Testis (tissue), 3 donors: ENCODE data around the gene SEC16B. TPM values are rescaled to one million over a fixed set of nuclear protein-coding genes. Genes with fewer than 3 reads are reported as not detected.

ENCODE experiments used
- DNase-seq: peaks from one replicate; pipeline ENCODE4 v3.0.0-alpha.2; 2019
- H3K27ac ChIP-seq, 2 donors: fragments of 200-600 bp; sonication (generic); one replicate each; pipeline ENCODE4 v1.5.1; 2019
- H3K27me3 ChIP-seq: fragments of 200-600 bp; sonication (generic); one replicate; pipeline ENCODE4 v1.5.1; 2019
- H3K36me3 ChIP-seq: fragments of 200-600 bp; sonication (generic); one replicate; pipeline ENCODE4 v1.5.1; 2017; ENCODE audit warnings: low read depth; ENCODE audit errors: missing control alignments
- H3K4me1 ChIP-seq: fragments of 200-600 bp; sonication (generic); one replicate; pipeline ENCODE4 v1.5.1; 2019
- H3K4me3 ChIP-seq, 2 donors: fragments of 200-600 bp; sonication (generic); one replicate each; pipeline ENCODE4 v1.5.1; 2017 to 2019
- H3K9me3 ChIP-seq: fragments of 200-600 bp; sonication (generic); one replicate; pipeline ENCODE4 v1.5.1; 2017
- POLR2A ChIP-seq: fragments of 450-650 bp; IDR thresholded peaks from one replicate; pipeline ENCODE4 v1.6.1; 2017; ENCODE audit warnings: antibody characterized with exemption, mild to moderate bottlenecking, moderate library complexity
- WGBS, 2 donors: methylation state at CpG; one replicate each; pipeline ENCODE4 v1.1.5; 2018; 5-methylcytosine and 5-hydroxymethylcytosine counted together
- intact Hi-C: fragments of 100-400 bp; cut with DNase I; formaldehyde crosslinking; loops from one replicate; pipeline ENCODE4 v1.15.1; 2023; ENCODE audit warnings: low total_unique reads
- polyA plus RNA-seq: library from polyadenylated mRNA; stranded (reverse); fragments of 350-450 nt; fragmentation: Illumina TruSeq; extraction: RNeasy Lipid Tissue Mini Kit (QIAGEN cat#74804); gene quantifications from one replicate; pipeline ENCODE4 v1.2.3, GENCODE V29; 2014; ENCODE audit warnings: low read depth, low replicate concordance; ENCODE audit not compliant: insufficient read depth
- total RNA-seq, 2 donors: library from RNA; depleted of rRNA; stranded (reverse); fragments of >200 nt; gene quantifications; one replicate each; pipeline ENCODE4 v1.2.3, GENCODE V29; 2016
- TF ChIP-seq, protein P1 (sequence below), 3 experiments: fragments of 450-650 bp in 2 of 3; fragments of 200-600 bp in 1 of 3; sonication (generic) in 1 of 3; IDR thresholded peaks; one replicate each; pipeline ENCODE4 v1.5.1; 2016 to 2019; ENCODE audit warnings: antibody characterized with exemption in 3 of 3, mild to moderate bottlenecking in 2 of 3, moderate library complexity in 1 of 3

The SEC16B gene
- total and polyA plus RNA-seq, 3 donors from 2014 or later, result 4.3 to 5.9 (median 4.8) TPM

- 85 to 87% methylated on average over 5 of the region's 5 CpGs for WGBS, 2 donors
- Histone ChIP-seq H3K36me3 (no peaks in the 10 kb centered on the region), H3K9me3 (no peaks in the 10 kb centered on the region), H3K4me3 (no peak overlapping the region), H3K27ac (no peak overlapping the region), H3K27me3 (no peaks in the 10 kb centered on the region), H3K4me1 (no peaks in the 10 kb centered on the region)
- intact Hi-C loops, result no loop called here
- DNase-seq, result no peak
- TF ChIP-seq POLR2A, result no peak
- TF ChIP-seq, protein P1, sequence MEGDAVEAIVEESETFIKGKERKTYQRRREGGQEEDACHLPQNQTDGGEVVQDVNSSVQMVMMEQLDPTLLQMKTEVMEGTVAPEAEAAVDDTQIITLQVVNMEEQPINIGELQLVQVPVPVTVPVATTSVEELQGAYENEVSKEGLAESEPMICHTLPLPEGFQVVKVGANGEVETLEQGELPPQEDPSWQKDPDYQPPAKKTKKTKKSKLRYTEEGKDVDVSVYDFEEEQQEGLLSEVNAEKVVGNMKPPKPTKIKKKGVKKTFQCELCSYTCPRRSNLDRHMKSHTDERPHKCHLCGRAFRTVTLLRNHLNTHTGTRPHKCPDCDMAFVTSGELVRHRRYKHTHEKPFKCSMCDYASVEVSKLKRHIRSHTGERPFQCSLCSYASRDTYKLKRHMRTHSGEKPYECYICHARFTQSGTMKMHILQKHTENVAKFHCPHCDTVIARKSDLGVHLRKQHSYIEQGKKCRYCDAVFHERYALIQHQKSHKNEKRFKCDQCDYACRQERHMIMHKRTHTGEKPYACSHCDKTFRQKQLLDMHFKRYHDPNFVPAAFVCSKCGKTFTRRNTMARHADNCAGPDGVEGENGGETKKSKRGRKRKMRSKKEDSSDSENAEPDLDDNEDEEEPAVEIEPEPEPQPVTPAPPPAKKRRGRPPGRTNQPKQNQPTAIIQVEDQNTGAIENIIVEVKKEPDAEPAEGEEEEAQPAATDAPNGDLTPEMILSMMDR (IDR thresholded peaks at IDR 0.05), result no peak
Measured at GRCh38 chr1:177907000-177907399, 62.9 kb downstream of the SEC16B start.

DNA sequence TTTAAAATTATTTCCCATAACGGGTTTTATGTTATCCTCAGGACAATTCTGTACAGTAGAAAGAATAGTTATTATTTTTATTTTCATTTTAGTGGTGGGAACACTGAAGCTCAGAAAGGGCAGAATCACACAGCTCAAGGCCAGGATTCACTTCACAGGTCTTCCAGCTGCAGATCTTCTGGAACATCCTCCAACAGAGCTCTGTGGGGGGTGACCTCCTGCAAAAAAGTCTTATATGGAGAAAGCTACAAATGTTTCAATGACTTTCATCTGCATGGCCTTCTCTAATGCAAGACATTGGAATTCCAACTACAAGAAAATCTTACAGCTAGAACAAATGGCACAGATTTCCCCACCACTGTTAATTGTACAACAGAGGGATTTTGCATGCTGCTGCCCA lies 64.2 kb downstream of the SEC16B start:
- Histone ChIP-seq H3K27me3 (no peaks in the 10 kb centered on the region), H3K9me3 (no peaks in the 10 kb centered on the region), H3K27ac (no peak overlapping the region), H3K4me3 (no peak overlapping the region), H3K4me1 (no peaks in the 10 kb centered on the region), H3K36me3 (no peaks in the 10 kb centered on the region)
- WGBS, 2 donors, result 37 to 47% methylated on average over 1 of the region's 1 CpG
- TF ChIP-seq POLR2A, result no peak
- TF ChIP-seq, protein P1 (IDR thresholded peaks at IDR 0.05), result no peak
- DNase-seq, result peak; percentile 27
- intact Hi-C loops, result no loop called here

DNA sequence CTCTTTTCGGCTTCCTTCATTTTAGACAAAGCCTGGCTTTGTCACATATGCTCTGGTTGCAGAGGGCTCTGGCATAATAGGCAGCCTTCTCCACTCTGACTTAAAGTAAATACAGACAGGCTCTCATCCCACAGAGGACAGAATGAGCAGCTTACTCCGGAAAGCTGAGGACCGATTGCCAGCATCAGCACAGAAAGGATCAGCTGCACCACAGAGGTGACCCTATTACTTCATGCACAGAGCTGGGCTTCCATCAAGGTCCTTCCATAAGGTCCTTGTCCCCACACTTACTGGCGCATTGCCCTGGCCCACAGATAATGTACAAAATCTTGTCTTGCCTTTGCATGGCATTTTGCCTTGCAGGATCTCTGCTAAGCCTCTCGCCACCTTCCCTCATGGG lies 67.6 kb downstream of the SEC16B start:
- no peaks in the 10 kb centered on the region for H3K27me3 ChIP-seq
- intact Hi-C loops, result no loop called here
- H3K9me3 ChIP-seq, result no peaks in the 10 kb centered on the region
- H3K36me3 ChIP-seq, result no peaks in the 10 kb centered on the region
- H3K4me3 ChIP-seq, result no peak overlapping the region
- 70 to 73% methylated on average over 5 of the region's 5 CpGs for WGBS, 2 donors
- no peak overlapping the region for H3K27ac ChIP-seq
- TF ChIP-seq POLR2A, result no peak
- TF ChIP-seq, protein P1 (IDR thresholded peaks at IDR 0.05), result no peak
- no peaks in the 10 kb centered on the region for H3K4me1 ChIP-seq
- DNase-seq, result no peak

- intact Hi-C loops, result no loop called here
- Histone ChIP-seq H3K4me3 (no peak overlapping the region), H3K27ac (no peak overlapping the region), H3K27me3 (no peaks in the 10 kb centered on the region), H3K36me3 (no peaks in the 10 kb centered on the region), H3K4me1 (no peaks in the 10 kb centered on the region), H3K9me3 (no peaks in the 10 kb centered on the region)
- WGBS, 2 donors, result 71 to 73% methylated on average over 11 of the region's 11 CpGs
- DNase-seq, result no peak
- TF ChIP-seq, protein P1 (IDR thresholded peaks at IDR 0.05), result no peak
- no peak for TF ChIP-seq POLR2A
Measured at GRCh38 chr1:177897998-177898654, 71.7 kb downstream of the SEC16B start.
